IMR-90 (cell line): Measurements from ENCODE around the gene PTAR1. TPM values are rescaled to one million over a fixed set of nuclear protein-coding genes. Genes with fewer than 3 reads are reported as not detected.

Experiments used
- ATAC-seq: fragments of 200-7000 bp; cut with Tn5 transposase; 2 replicates; pipeline ENCODE4 v1.9.1; 2020; ENCODE audit warnings: low read depth, mild to moderate bottlenecking, moderate library complexity
- BruUV-seq: library from RNA; stranded (reverse); fragments of 400-500 nt; replicated peaks from 2 replicates; lab custom pipeline; 2021; lab: Mats Ljungman, UMichigan
- CTCF ChIA-PET: fragments of 300-600 bp; formaldehyde crosslinking; extraction: SDS; loops from one replicate; lab custom pipeline; 2021; ENCODE audit warnings: antibody characterized with exemption; lab: Yijun Ruan, JAX
- POLR2A ChIA-PET: fragments of 300-600 bp; sonication (Branson Sonifier 250); formaldehyde crosslinking; loops from one replicate; lab custom pipeline; 2022; ENCODE audit warnings: antibody characterized with exemption; ENCODE audit not compliant: unreplicated experiment; lab: Charles Lee
- DNase-seq: peaks from one replicate; pipeline ENCODE4 v3.0.0; 2013
- H2AFZ ChIP-seq: replicated peaks from 2 replicates; pipeline ENCODE3; 2013; ENCODE audit warnings: low read length, mild to moderate bottlenecking; ENCODE audit not compliant: poor library complexity
- H2AK5ac ChIP-seq: 2 replicates; pipeline ENCODE4 v1.6.1; 2013; ENCODE audit warnings: low read depth, low read length, inconsistent platforms
- H2AK9ac ChIP-seq: replicated peaks from 2 replicates; pipeline ENCODE3; 2013; ENCODE audit warnings: mild to moderate bottlenecking, low read depth, low read length, moderate library complexity; ENCODE audit not compliant: poor library complexity
- H2BK120ac ChIP-seq: 2 replicates; pipeline ENCODE4 v1.6.1; 2013; ENCODE audit warnings: low read depth, low read length, inconsistent platforms
- H2BK15ac ChIP-seq: 3 replicates; pipeline ENCODE4 v1.6.1; 2013; ENCODE audit warnings: low read depth, low read length, inconsistent platforms
- H2BK20ac ChIP-seq: 2 replicates; pipeline ENCODE4 v1.6.1; 2013; ENCODE audit warnings: low read depth, mild to moderate bottlenecking, inconsistent platforms, low read length, moderate library complexity
- H2BK5ac ChIP-seq: 2 replicates; pipeline ENCODE4 v1.6.1; 2013; ENCODE audit warnings: mild to moderate bottlenecking, low read depth, low read length, inconsistent platforms; ENCODE audit not compliant: poor library complexity, severe bottlenecking
- H3K14ac ChIP-seq: replicated peaks from 2 replicates; pipeline ENCODE4 v1.6.1; 2013; ENCODE audit warnings: low read depth, low read length, inconsistent platforms
- H3K18ac ChIP-seq: 2 replicates; pipeline ENCODE4 v1.6.1; 2013; ENCODE audit warnings: low read depth, low read length, control low read depth
- H3K23ac ChIP-seq: 2 replicates; pipeline ENCODE4 v1.6.1; 2013; ENCODE audit warnings: low read depth, low read length, inconsistent platforms
- H3K27ac ChIP-seq: 2 replicates; pipeline ENCODE4 v1.5.1; 2013; ENCODE audit warnings: mild to moderate bottlenecking, control low read depth, low read length; ENCODE audit not compliant: insufficient read depth
- H3K27me3 ChIP-seq: 2 replicates; pipeline ENCODE4 v1.6.1; 2013; ENCODE audit warnings: low read length; ENCODE audit not compliant: control insufficient read depth, insufficient read depth
- H3K36me3 ChIP-seq: 2 replicates; pipeline ENCODE4 v1.6.1; 2013; ENCODE audit warnings: low read length, mixed read lengths; ENCODE audit not compliant: control insufficient read depth, insufficient read depth
- H3K4ac ChIP-seq: 2 replicates; pipeline ENCODE4 v1.6.1; 2013; ENCODE audit warnings: low read depth, low read length, inconsistent platforms
- H3K4me1 ChIP-seq: 2 replicates; pipeline ENCODE4 v1.6.1; 2013; ENCODE audit warnings: low read length, mixed read lengths; ENCODE audit not compliant: control insufficient read depth, insufficient read depth
- H3K4me2 ChIP-seq: 2 replicates; pipeline ENCODE4 v1.6.1; 2013; ENCODE audit warnings: low read depth, mild to moderate bottlenecking, control low read depth, low read length, moderate library complexity
- H3K4me3 ChIP-seq: 2 replicates; pipeline ENCODE4 v1.5.1; 2013; ENCODE audit warnings: low read depth, mild to moderate bottlenecking, control low read depth, low read length, moderate library complexity; ENCODE audit not compliant: insufficient read depth
- H3K56ac ChIP-seq: 2 replicates; pipeline ENCODE4 v1.6.1; 2013; ENCODE audit warnings: low read length, inconsistent platforms; ENCODE audit not compliant: insufficient read depth; ENCODE audit errors: extremely low read depth
- H3K79me1 ChIP-seq, 2 experiments: 2 replicates each; pipeline ENCODE4 v1.6.1; 2013; ENCODE audit warnings: low read length in 2 of 2, inconsistent platforms in 1 of 2, low read depth in 1 of 2
- H3K9ac ChIP-seq: 2 replicates; pipeline ENCODE4 v1.6.1; 2013; ENCODE audit warnings: low read depth, low read length, control low read depth
- H3K9me1 ChIP-seq: 2 replicates; pipeline ENCODE4 v1.6.1; 2013; ENCODE audit warnings: low read length, inconsistent platforms; ENCODE audit not compliant: insufficient read depth
- H3K9me3 ChIP-seq: 2 replicates; pipeline ENCODE4 v1.6.1; 2013; ENCODE audit warnings: low read length; ENCODE audit not compliant: control insufficient read depth, insufficient read depth
- H4K20me1 ChIP-seq: 2 replicates; pipeline ENCODE4 v1.6.1; 2013; ENCODE audit warnings: low read length, inconsistent platforms; ENCODE audit not compliant: insufficient read depth
- H4K5ac ChIP-seq: 2 replicates; pipeline ENCODE4 v1.6.1; 2013; ENCODE audit warnings: mild to moderate bottlenecking, low read depth, low read length, control low read depth
- H4K8ac ChIP-seq, 2 experiments: 2 replicates each; pipeline ENCODE4 v1.6.1; 2013; ENCODE audit warnings: low read depth in 2 of 2, low read length in 2 of 2, control low read depth in 1 of 2, inconsistent platforms in 1 of 2
- H4K91ac ChIP-seq: 2 replicates; pipeline ENCODE4 v1.6.1; 2013; ENCODE audit warnings: low read depth, low read length, inconsistent platforms; ENCODE audit not compliant: insufficient read depth
- BHLHE40 ChIP-seq: fragments of 150-350 bp; IDR thresholded peaks from 2 replicates; pipeline ENCODE4 v1.6.1; 2016; ENCODE audit warnings: mild to moderate bottlenecking, low read depth, low read length
- CEBPB ChIP-seq: IDR thresholded peaks from 2 replicates; pipeline ENCODE4 v1.6.1; 2012; ENCODE audit warnings: low read depth, low read length, improper control_type of control experiment
- CHD1 ChIP-seq: IDR thresholded peaks from 2 replicates; pipeline ENCODE4 v1.6.1; 2012; ENCODE audit warnings: low read depth, low read length, improper control_type of control experiment
- CTCF ChIP-seq: conservative IDR thresholded peaks from 2 replicates; pipeline ENCODE4 v1.5.1; 2012; ENCODE audit warnings: mild to moderate bottlenecking, low read depth, low read length, improper control_type of control experiment
- ELK1 ChIP-seq: fragments of 150-350 bp; IDR thresholded peaks from 2 replicates; pipeline ENCODE4 v1.6.1; 2016; ENCODE audit warnings: low read depth, mild to moderate bottlenecking, low read length, moderate library complexity, borderline replicate concordance
- FOS ChIP-seq: fragments of 150-350 bp; IDR thresholded peaks from 2 replicates; pipeline ENCODE4 v1.6.1; 2016; ENCODE audit warnings: low read depth, low read length
- MAFK ChIP-seq: IDR thresholded peaks from 2 replicates; pipeline ENCODE4 v1.6.1; 2012; ENCODE audit warnings: low read depth, low read length, improper control_type of control experiment
- MXI1 ChIP-seq: IDR thresholded peaks from 2 replicates; pipeline ENCODE4 v1.6.1; 2012; ENCODE audit warnings: low read depth, mild to moderate bottlenecking, low read length, moderate library complexity, borderline replicate concordance
- POLR2A ChIP-seq: IDR thresholded peaks from 2 replicates; pipeline ENCODE4 v1.6.1; 2012; ENCODE audit warnings: mild to moderate bottlenecking, low read depth, low read length
- RAD21 ChIP-seq: IDR thresholded peaks from 2 replicates; pipeline ENCODE4 v1.6.1; 2012; ENCODE audit warnings: low read length, improper control_type of control experiment
- RFX5 ChIP-seq: IDR thresholded peaks from 2 replicates; pipeline ENCODE4 v1.8.0; 2012; ENCODE audit warnings: low read depth, mild to moderate bottlenecking, low read length, moderate library complexity
- SMC3 ChIP-seq: fragments of 150-350 bp; IDR thresholded peaks from 2 replicates; pipeline ENCODE4 v1.6.1; 2016; ENCODE audit warnings: low read depth, mild to moderate bottlenecking, antibody characterized with exemption, low read length, moderate library complexity
- USF2 ChIP-seq: fragments of 150-350 bp; IDR thresholded peaks from 2 replicates; pipeline ENCODE4 v1.6.1; 2017; ENCODE audit warnings: mild to moderate bottlenecking, antibody characterized with exemption, low read length, low read depth
- WGBS, 2 experiments: methylation state at CpG; one replicate each; pipeline versions ENCODE4 v1.1.5 to v1.1.7; 2013; ENCODE audit warnings: missing lambda C conversion rate in 2 of 2; ENCODE audit not compliant: insufficient read length in 1 of 2; ENCODE audit errors: extremely low coverage in 2 of 2; 5-methylcytosine and 5-hydroxymethylcytosine counted together
- dilution Hi-C: fragments of 300-500 bp; cut with HindIII; formaldehyde crosslinking; loops from one replicate; pipeline ENCODE4 v1.14.3; 2018; ENCODE audit warnings: low sequenced_read_pairs; ENCODE audit not compliant: unreplicated experiment
- in situ Hi-C: fragments of 300-500 bp; cut with MboI; formaldehyde crosslinking; loops from 3 replicates; pipeline ENCODE4 v1.14.3; 2019; ENCODE audit warnings: low sequenced_read_pairs, inconsistent platforms, mixed read lengths
- intact Hi-C: fragments of 100-400 bp; cut with micrococcal nuclease; formaldehyde crosslinking; loops from 2 replicates; pipeline ENCODE4 v1.10.0; 2022
- polyA plus RNA-seq, 3 experiments: library from polyadenylated mRNA; depleted of rRNA; stranded (reverse); fragments of >200 nt; gene quantifications; 2 replicates each; pipeline ENCODE4 v1.2.3, GENCODE V29; 2012; ENCODE audit warnings: low replicate concordance in 1 of 3
- total RNA-seq: library from RNA; depleted of rRNA; stranded (reverse); fragments of >200 nt; gene quantifications from 2 replicates; pipeline ENCODE4 v1.2.3, GENCODE V29; 2012

Gene PTAR1
- total and polyA plus RNA-seq, 2 of the 4 experiments (the other 2 are of a cell fraction), result 10.6 to 110 TPM

- Histone ChIP-seq H3K36me3 (no peaks in the 10 kb centered on the region), H3K79me1 (peaks cover 21 to 39% of the 10 kb centered on the region in 2 experiments), H3K23ac (peak overlapping the region; percentile 93), H3K27ac (peak overlapping the region; percentile 73), H3K4ac (peak overlapping the region; percentile 79), H4K20me1 (peaks cover 2% of the 10 kb centered on the region; the same call in 1 of the 2 replicates), H3K9me3 (no peaks in the 10 kb centered on the region), H3K4me2 (peak overlapping the region; percentile 89), H4K91ac (peak overlapping the region; percentile 70), H3K4me3 (peak overlapping the region; percentile 69), H3K4me1 (peaks cover 6% of the 10 kb centered on the region), H4K5ac (0 out of 2 replicates have a peak overlapping the region, but pooled peaks have one; percentile 10), H4K8ac (peak overlapping the region; percentile 25 to 92; a peak in 3 of 4 replicates), H3K14ac (peak overlapping the region; percentile 92), H2AFZ (peak overlapping the region; percentile 97), H3K9me1 (peaks cover 7% of the 10 kb centered on the region), H2AK9ac (peak overlapping the region; percentile 65), H3K56ac (peak overlapping the region; percentile 60), H2BK15ac (peak overlapping the region; percentile 68; the same call in 1 of the 3 replicates), H3K9ac (peak overlapping the region; percentile 78), H2BK120ac (peak overlapping the region; percentile 87), H2BK5ac (peak overlapping the region; percentile 46), H2BK20ac (peak overlapping the region; percentile 55; the same call in 1 of the 2 replicates), H3K27me3 (no peaks in the 10 kb centered on the region), H2AK5ac (no peak overlapping the region), H3K18ac (peak overlapping the region; percentile 21; the same call in 1 of the 2 replicates)
- BruUV-seq, result no TSS peak
- POLR2A ChIA-PET, result interaction anchor here (0.5 to 0.8 kb wide), 2 partner anchors 73 to 87 kb away, joined by 3 to 4 read pairs; partner anchors contain the start of gene PTAR1
- intact Hi-C loops, result loop anchor here (1.0 to 10.0 kb wide), 7 partner anchors 87 to 552 kb away; no protein-coding TSS in a partner anchor
- CTCF ChIA-PET, result interaction anchor here (0.5 to 1.8 kb wide), 15 partner anchors 15 to 449 kb away, joined by 3 to 11 read pairs (median 3); no protein-coding TSS in a partner anchor
- 0% methylated on average over 29 of the region's 60 CpGs; no CpG with 5 or more reads in 1 of the 2 experiments for WGBS, 2 experiments
- peak; percentile 80 for ATAC-seq
- in situ Hi-C loops, result loop anchor here (10.0 to 25.0 kb wide), 3 partner anchors 202 to 565 kb away; no protein-coding TSS in a partner anchor
- dilution Hi-C loops, result no loop called here
- DNase-seq, result peak; percentile 89
- TF ChIP-seq FOS (no peak), ELK1 (no peak), RFX5 (no peak), MAFK (0 out of 2 replicates have a peak, but pooled peaks have one; percentile 25), CHD1 (no peak), CEBPB (no peak), BHLHE40 (no peak), SMC3 (peak; percentile 90), RAD21 (peak; percentile 80), POLR2A (no peak), MXI1 (peak; percentile 16; the same call in 1 of the 2 replicates), CTCF (peak; percentile 90), USF2 (no peak)
Observed at GRCh38 chr9:69672596-69673310, 87.1 kb downstream of the PTAR1 start.
